Uterus (tissue), 2 donors: ENCODE results near the gene PSMD1.

Experiments used
- POLR2A ChIP-seq, 2 donors: fragments of 450-650 bp; IDR thresholded peaks; one replicate each; pipeline ENCODE4 v1.6.1; 2016; ENCODE audit warnings: antibody characterized with exemption in 2 of 2, mild to moderate bottlenecking in 1 of 2, moderate library complexity in 1 of 2
- TF ChIP-seq, protein P1 (sequence below), 4 experiments: fragments of 200-600 bp in 2 of 4; fragments of 450-650 bp in 2 of 4; sonication (generic) in 2 of 4; IDR thresholded peaks; one replicate each; pipeline ENCODE4 v1.5.1; 2016 to 2019; ENCODE audit warnings: antibody characterized with exemption in 4 of 4, mild to moderate bottlenecking in 2 of 4, moderate library complexity in 1 of 4

DNA sequence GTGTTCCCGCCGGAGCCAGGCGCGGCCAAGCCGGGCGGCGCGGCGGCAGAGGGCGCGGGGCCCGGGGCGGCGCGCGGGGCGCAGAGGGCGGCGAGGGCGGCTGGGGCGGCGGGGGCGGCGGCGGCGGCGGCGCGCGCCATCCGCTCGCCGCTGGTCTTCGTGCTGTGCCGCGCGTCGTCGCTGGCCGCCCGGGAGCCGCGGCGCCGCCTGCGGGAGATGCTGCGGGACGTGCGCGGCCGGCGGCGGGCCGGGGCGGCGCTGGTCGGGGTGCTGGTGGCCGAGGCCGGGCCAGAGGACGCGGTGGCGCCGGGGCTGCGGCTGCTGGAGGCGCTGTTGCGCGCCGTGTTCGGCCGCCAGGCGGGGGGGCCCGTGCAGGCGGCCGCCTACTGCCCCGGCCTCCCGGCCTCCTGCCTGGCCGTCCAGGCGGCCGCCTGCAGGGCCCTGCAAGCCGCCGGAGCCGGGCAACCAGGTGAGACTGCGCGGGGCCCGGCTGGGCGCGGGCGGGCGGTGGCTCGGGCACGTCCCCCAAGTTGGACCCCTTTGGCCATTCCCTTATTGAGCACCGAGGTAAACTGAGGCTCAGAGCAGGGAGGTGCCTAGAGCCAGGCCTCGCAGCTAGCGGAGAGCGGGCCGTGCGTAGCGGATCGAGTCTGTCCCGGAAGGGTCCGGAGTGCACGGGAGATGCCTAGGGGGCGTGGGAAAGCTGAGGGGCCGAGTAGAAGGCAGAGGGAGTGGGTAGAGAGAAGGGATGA is 18.8 kb upstream of the PSMD1 start:
- TF ChIP-seq POLR2A (IDR thresholded peaks at IDR 0.05): no peak
- TF ChIP-seq, protein P1, sequence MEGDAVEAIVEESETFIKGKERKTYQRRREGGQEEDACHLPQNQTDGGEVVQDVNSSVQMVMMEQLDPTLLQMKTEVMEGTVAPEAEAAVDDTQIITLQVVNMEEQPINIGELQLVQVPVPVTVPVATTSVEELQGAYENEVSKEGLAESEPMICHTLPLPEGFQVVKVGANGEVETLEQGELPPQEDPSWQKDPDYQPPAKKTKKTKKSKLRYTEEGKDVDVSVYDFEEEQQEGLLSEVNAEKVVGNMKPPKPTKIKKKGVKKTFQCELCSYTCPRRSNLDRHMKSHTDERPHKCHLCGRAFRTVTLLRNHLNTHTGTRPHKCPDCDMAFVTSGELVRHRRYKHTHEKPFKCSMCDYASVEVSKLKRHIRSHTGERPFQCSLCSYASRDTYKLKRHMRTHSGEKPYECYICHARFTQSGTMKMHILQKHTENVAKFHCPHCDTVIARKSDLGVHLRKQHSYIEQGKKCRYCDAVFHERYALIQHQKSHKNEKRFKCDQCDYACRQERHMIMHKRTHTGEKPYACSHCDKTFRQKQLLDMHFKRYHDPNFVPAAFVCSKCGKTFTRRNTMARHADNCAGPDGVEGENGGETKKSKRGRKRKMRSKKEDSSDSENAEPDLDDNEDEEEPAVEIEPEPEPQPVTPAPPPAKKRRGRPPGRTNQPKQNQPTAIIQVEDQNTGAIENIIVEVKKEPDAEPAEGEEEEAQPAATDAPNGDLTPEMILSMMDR (IDR thresholded peaks at IDR 0.05): no peak
